ENCODE measurements around the gene SOX21. TPM values are rescaled to one million over a fixed set of nuclear protein-coding genes. Genes with fewer than 3 reads are reported as not detected.
"Not testable (repeated sequence)": the region's sequence is repeated elsewhere in the genome, so short reads cannot be mapped to it uniquely, and the experiment has no call there.

SOX21 gene
- total RNA-seq, 4 donors from 2014 or later, result not detected

DNA sequence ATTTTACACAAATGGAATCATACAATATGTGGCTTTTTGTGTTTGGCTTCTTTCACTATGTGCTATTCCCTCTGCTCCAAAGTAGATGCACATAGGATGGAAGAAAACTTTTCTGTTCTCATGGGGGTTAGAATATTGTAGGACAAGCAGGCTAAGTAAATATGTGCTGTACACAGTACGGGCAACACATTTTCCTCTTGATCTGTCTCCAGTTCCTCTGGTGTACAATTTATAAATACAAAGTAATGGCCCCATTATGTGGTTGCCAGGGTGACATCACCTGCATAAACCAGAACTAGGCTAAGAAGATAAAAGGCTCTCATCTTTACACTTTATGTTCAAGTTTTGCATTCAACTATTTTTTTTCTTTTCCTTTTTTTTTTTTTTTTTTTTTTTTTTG, 41.0 kb upstream of the SOX21 start:
- TF ChIP-seq EP300 (IDR thresholded peaks at IDR 0.05; ENCODE audit: low read depth), result no peak
- no peak for TF ChIP-seq POLR2A (IDR thresholded peaks at IDR 0.05)
- TF ChIP-seq POLR2AphosphoS5 (IDR thresholded peaks at IDR 0.05), result no peak
- TF ChIP-seq, protein P1, sequence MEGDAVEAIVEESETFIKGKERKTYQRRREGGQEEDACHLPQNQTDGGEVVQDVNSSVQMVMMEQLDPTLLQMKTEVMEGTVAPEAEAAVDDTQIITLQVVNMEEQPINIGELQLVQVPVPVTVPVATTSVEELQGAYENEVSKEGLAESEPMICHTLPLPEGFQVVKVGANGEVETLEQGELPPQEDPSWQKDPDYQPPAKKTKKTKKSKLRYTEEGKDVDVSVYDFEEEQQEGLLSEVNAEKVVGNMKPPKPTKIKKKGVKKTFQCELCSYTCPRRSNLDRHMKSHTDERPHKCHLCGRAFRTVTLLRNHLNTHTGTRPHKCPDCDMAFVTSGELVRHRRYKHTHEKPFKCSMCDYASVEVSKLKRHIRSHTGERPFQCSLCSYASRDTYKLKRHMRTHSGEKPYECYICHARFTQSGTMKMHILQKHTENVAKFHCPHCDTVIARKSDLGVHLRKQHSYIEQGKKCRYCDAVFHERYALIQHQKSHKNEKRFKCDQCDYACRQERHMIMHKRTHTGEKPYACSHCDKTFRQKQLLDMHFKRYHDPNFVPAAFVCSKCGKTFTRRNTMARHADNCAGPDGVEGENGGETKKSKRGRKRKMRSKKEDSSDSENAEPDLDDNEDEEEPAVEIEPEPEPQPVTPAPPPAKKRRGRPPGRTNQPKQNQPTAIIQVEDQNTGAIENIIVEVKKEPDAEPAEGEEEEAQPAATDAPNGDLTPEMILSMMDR (IDR thresholded peaks at IDR 0.05), result no peak
- 41 to 43% methylated on average over 1 of the region's 1 CpG for WGBS, 2 donors (ENCODE audit: low coverage in 1 of 2)

DNA sequence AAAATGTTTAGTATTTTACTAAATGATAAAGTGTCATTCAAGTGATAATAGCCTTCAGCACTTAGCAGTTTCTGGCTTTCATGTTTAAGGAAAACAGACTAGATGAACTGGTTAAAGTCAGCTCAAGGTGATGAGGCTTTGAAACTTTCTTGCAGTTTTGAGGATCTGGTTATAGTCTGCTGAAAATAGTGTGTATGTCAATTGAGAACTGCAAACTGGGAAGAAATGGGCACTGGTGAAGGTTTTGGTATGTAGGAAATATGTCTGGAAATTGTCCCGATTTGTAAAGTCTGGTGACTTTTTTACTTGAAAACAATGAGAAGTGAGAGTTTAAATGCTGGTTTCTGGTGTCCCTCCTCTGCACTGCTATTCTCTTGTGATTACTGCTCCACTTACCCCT, 36.8 kb upstream of the SOX21 start:
- H3K4me3 ChIP-seq, result no peak overlapping the region
- no peaks in the 10 kb centered on the region for H3K36me3 ChIP-seq
- no peaks in the 10 kb centered on the region for H3K9me3 ChIP-seq
- TF ChIP-seq, protein P1 (IDR thresholded peaks at IDR 0.05), result no peak
- TF ChIP-seq POLR2AphosphoS5 (IDR thresholded peaks at IDR 0.05) (no peak), EP300 (IDR thresholded peaks at IDR 0.05; ENCODE audit: low read depth) (no peak), POLR2A (IDR thresholded peaks at IDR 0.05) (no peak)
- intact Hi-C loops (cut with DNase I; ENCODE audit: low total_unique reads) (no loop called here), in situ Hi-C loops (cut with MboI; ENCODE audit: low pct_ligation_motif_present in 1 of 4, low pct_unique_long_range_greater_than_20kb in 1 of 4, low sequenced_read_pairs in 3 of 4) (no loop called here)
- H3K4me1 ChIP-seq, result no peaks in the 10 kb centered on the region
- no peak for DNase-seq
- H3K27me3 ChIP-seq, result no peaks in the 10 kb centered on the region
- WGBS, 2 donors (ENCODE audit: low coverage in 1 of 2), result 72 to 89% methylated on average over 1 of the region's 1 CpG
- no peak overlapping the region for H3K27ac ChIP-seq

More for the DNA sequence above, 41.0 kb upstream of the SOX21 start:
- no peak overlapping the region for H3K27ac ChIP-seq
- no peak for DNase-seq
- H3K4me1 ChIP-seq, result no peaks in the 10 kb centered on the region
- H3K27me3 ChIP-seq, result no peaks in the 10 kb centered on the region
- in situ Hi-C loops (cut with MboI; ENCODE audit: low pct_ligation_motif_present in 1 of 4, low pct_unique_long_range_greater_than_20kb in 1 of 4, low sequenced_read_pairs in 3 of 4), result no loop called here
- no peaks in the 10 kb centered on the region for H3K9me3 ChIP-seq
- no peaks in the 10 kb centered on the region for H3K36me3 ChIP-seq
- intact Hi-C loops (cut with DNase I; ENCODE audit: low total_unique reads), result no loop called here
- H3K4me3 ChIP-seq, result no peak overlapping the region

DNA sequence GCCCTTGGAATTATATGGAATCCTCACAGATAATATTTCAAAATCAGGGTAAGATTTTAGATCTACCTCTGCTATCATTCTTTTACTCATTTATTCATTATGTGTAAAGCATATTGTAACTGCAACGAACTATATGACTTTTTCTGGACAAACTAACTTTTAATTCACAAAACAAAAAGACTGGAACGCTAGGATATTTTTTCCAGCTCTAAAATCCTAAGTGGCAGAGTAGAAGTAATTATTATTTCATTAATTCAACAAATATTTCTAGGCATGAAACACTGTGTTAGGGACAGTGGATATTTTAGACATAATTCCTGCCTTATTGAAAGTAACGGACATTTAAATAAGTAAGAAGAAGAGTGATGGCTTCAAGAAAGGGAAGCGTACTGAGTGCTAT, 26.9 kb upstream of the SOX21 start:
- DNase-seq, result no peak
- H3K4me3 ChIP-seq, result no peak overlapping the region
- no peaks in the 10 kb centered on the region for H3K4me1 ChIP-seq
- intact Hi-C loops (cut with DNase I; ENCODE audit: low total_unique reads) (no loop called here), in situ Hi-C loops (cut with MboI; ENCODE audit: low pct_ligation_motif_present in 1 of 4, low pct_unique_long_range_greater_than_20kb in 1 of 4, low sequenced_read_pairs in 3 of 4) (no loop called here)
- 85 to 87% methylated on average over 4 of the region's 4 CpGs for WGBS, 2 donors (ENCODE audit: low coverage in 1 of 2)
- H3K36me3 ChIP-seq, result no peaks in the 10 kb centered on the region
- H3K27ac ChIP-seq, result no peak overlapping the region
- TF ChIP-seq, protein P1 (IDR thresholded peaks at IDR 0.05), result no peak
- TF ChIP-seq EP300 (IDR thresholded peaks at IDR 0.05; ENCODE audit: low read depth), result no peak
- TF ChIP-seq POLR2AphosphoS5 (IDR thresholded peaks at IDR 0.05), result no peak
- no peaks in the 10 kb centered on the region for H3K27me3 ChIP-seq
- H3K9me3 ChIP-seq, result no peaks in the 10 kb centered on the region

DNA sequence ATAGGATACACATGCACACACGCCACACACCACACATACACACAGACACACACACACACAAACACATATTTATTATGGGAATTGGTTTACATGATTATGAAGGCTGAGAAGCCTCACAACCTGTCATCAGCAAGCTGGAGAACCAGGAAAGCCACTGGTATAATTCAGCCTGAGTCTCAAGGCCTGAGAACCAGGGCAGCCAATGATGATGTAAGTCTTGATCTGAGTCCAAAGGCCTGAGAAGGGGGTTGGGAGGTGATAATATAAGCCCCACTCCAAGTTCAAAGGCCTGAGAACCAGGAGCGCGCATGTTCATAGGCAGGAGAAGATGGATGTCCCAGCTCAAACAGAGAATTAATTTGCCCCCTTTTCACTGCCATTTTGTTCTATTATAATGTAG, 18.7 kb upstream of the SOX21 start:
- Histone ChIP-seq H3K4me3 (no peak overlapping the region), H3K9me3 (peaks cover 0 to 4% of the 10 kb centered on the region in 2 donors), H3K4me1 (no peaks in the 10 kb centered on the region), H3K27me3 (no peaks in the 10 kb centered on the region), H3K36me3 (no peaks in the 10 kb centered on the region), H3K27ac (no peak overlapping the region)
- intact Hi-C loops (cut with DNase I; ENCODE audit: low total_unique reads) (no loop called here), in situ Hi-C loops (cut with MboI; ENCODE audit: low pct_ligation_motif_present in 1 of 4, low pct_unique_long_range_greater_than_20kb in 1 of 4, low sequenced_read_pairs in 3 of 4) (no loop called here)
- 88 to 95% methylated on average over 3 of the region's 3 CpGs for WGBS, 2 donors (ENCODE audit: low coverage in 1 of 2)
- no peak for TF ChIP-seq POLR2AphosphoS5 (IDR thresholded peaks at IDR 0.05)
- DNase-seq, result no peak

DNA sequence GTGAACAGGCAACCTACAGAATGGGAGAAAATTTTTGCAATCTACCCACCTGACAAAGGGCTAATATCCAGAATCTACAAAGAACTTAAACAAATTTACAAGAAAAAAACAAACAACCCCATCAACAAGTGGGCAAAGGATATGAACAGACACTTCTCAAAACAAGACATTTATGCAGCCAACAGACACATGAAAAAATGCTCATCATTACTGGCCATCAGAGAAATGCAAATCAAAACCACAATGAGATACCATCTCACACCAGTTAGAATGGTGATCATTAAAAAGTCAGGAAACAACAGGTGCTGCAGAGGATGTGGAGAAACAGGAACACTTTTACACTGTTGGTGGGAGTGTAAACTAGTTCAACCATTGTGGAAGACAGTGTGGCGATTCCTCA, 17.6 kb upstream of the SOX21 start:
- in situ Hi-C loops (cut with MboI; ENCODE audit: low pct_ligation_motif_present in 1 of 4, low pct_unique_long_range_greater_than_20kb in 1 of 4, low sequenced_read_pairs in 3 of 4); DNase-seq; H3K27ac ChIP-seq; H3K9me3 ChIP-seq; H3K36me3 ChIP-seq; H3K4me3 ChIP-seq; H3K27me3 ChIP-seq; intact Hi-C loops (cut with DNase I; ENCODE audit: low total_unique reads); H3K4me1 ChIP-seq: not testable (repeated sequence)
- WGBS, 2 donors (ENCODE audit: low coverage in 1 of 2), result 85% methylated on average over 1 of the region's 1 CpG; no CpG with 5 or more reads in 1 of the 2 donors
